HG03097 (cell line): ENCODE measurements around the gene SLC25A10.

Experiments used
- ATAC-seq: cut with Tn5 transposase; IDR thresholded peaks from one replicate; pipeline ENCODE4 v1.9.1; 2021; ENCODE audit not compliant: unreplicated experiment, low FRiP score

SLC25A10 gene

DNA sequence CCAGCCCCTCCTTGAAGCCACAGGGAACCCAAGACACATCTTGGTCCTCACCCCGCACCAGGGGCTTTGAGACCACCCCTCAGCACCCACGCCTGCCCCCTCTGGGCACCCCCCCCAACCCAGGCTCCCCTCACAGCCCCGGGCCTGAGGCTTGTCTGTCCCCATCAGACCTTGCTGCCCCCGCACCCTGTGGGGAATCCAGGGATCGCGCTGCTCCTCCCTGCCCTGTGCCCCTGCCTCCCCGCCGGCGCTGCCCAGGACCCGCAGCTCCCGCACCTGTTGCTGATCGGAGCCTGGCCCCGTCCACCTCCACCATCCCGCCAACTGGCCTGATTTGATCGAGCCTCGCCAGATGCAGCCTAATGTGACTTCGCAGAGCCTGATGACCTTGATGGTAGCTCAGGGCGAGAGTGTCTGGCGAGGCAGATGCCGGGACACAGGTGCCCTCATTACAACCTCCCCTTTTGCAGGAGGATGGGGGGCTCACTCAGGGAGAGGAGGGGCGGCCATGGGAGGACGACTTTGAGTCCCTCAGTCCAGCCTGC, 29.0 kb downstream of the SLC25A10 start:
- ATAC-seq: no peak

DNA sequence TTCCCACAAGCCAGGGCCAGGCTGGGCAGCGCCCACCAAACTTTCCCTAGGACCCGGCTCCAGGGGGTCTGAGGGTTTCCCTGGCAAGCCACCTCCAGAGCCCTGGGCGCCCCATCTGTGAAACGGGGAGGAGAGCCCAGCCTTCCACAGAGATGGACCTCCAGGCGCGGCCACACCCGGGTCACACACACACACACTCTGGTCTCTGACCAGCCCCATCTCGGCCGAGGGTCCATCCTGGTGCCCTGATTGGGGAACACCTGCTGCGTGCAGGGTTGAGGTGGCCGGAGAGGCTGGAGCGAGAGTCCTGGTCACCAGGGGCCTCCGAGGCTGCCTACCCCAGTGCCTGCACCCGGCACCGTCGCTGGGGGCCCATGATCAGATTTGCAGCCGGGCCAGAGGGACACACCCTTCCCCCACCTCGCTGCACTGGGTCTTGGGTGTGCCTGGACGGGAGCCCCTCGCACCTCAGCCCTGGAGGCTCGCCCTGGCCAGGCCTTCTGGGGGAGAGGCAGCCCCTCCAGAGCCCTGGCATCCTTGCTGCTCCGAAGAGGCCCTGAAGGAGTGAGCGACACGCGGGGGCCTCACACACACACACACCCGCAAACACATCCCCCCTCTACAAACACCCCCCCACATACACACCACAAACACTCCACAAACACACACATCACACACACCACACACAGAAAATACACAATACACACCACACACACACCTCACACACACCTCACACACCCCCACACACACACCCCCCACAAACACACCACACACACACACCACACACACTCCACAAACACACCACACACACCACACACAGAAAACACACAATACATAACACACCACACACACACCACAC, 29.7 kb downstream of the SLC25A10 start:
- ATAC-seq: no peak
